H7 (cell line): ENCODE measurements around the gene FOXO3. TPM values are rescaled to one million over a fixed set of nuclear protein-coding genes. Genes with fewer than 3 reads are reported as not detected.

Experiments used
- DNase-seq: peaks from one replicate; pipeline ENCODE4 v3.0.0; 2012
- H3K27me3 ChIP-seq: 2 replicates; pipeline ENCODE4 v1.6.0; 2011; ENCODE audit warnings: mild to moderate bottlenecking, low read length; ENCODE audit not compliant: control insufficient read depth, insufficient read depth
- H3K36me3 ChIP-seq: replicated peaks from 2 replicates; pipeline ENCODE4 v1.5.1; 2011; ENCODE audit warnings: low read length; ENCODE audit not compliant: control insufficient read depth, insufficient read depth
- H3K4me3 ChIP-seq: 2 replicates; pipeline ENCODE4 v1.5.1; 2011; ENCODE audit warnings: low read depth, mild to moderate bottlenecking, control low read depth, low read length, moderate library complexity; ENCODE audit not compliant: insufficient read depth
- total RNA-seq: library from RNA; depleted of rRNA; stranded (reverse); fragments of >200 nt; shearing (Covaris generic); gene quantifications from 2 replicates; pipeline ENCODE4 v1.2.3, GENCODE V29; 2014

FOXO3 gene
- total RNA-seq, 1 experiment from 2014 or later = 10.9 TPM

DNA sequence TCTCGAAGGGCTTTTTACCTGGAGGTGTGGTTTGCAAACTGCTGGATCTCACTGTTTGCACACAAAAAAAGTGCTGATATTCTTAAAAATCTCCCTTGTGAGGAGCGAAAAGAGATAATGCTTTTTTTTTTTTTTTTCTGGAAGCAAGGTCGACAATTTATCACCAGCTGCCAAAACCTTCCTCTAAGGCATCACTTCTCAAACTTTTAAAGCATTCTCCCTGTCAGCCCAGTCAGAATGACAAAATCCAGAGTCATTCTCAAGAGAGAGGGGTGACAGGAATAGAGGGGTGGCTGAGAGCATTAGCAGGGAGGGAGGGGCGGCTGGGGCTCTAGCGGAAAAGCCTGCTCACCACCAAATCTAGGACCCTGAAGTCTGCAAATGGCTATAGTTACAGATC is 150.4 kb downstream of the FOXO3 start:
- Histone ChIP-seq H3K27me3 (no peaks in the 10 kb centered on the region; the same call in 1 of the 2 replicates), H3K4me3 (no peak overlapping the region), H3K36me3 (no peaks in the 10 kb centered on the region)
- no peak for DNase-seq

DNA sequence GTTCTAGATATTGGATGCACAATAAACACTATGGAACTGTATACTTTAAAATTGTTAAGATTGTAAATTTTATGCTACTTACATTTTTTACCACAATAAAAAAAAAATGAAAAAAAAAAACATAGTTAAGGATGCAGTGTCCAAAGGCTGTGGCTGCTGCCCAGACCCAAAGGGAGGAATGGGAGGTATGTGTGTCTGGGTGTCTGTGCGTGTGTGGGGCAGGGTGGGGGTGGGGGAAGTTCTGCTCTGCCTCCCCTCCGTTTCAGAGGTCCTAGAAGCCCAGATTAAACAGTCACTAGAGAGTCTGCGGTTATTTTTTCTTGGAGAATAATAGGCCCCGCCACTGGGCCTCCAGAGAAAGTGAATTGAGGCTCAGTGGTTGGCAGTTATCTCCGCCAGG is 151.1 kb downstream of the FOXO3 start:
- H3K4me3 ChIP-seq = no peak overlapping the region
- DNase-seq = no peak

DNA sequence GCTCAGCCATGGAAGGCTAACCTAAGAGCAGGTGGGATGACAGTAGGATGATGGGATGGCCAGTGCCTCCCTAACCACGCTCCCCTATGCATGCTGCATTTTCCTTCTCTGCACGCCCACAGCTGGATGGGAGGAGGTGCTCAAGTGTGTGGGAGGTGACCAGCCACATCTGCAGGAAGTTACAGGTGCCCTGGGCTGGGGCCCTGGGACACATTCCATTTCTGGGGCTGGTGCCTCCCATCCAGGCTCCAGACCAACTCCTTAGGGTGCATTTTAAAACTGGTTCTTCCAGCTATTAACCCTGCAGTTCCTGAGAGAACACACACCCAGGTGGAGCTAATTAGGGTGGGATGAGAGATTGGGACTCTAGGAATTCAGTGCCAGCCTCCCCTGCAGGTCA is 152.2 kb downstream of the FOXO3 start:
- Histone ChIP-seq H3K36me3 (no peaks in the 10 kb centered on the region), H3K27me3 (no peaks in the 10 kb centered on the region; the same call in 1 of the 2 replicates), H3K4me3 (no peak overlapping the region)
- DNase-seq = no peak

More for the DNA sequence above, 151.1 kb downstream of the FOXO3 start:
- Histone ChIP-seq H3K36me3 (no peaks in the 10 kb centered on the region), H3K27me3 (no peaks in the 10 kb centered on the region; the same call in 1 of the 2 replicates)

DNA sequence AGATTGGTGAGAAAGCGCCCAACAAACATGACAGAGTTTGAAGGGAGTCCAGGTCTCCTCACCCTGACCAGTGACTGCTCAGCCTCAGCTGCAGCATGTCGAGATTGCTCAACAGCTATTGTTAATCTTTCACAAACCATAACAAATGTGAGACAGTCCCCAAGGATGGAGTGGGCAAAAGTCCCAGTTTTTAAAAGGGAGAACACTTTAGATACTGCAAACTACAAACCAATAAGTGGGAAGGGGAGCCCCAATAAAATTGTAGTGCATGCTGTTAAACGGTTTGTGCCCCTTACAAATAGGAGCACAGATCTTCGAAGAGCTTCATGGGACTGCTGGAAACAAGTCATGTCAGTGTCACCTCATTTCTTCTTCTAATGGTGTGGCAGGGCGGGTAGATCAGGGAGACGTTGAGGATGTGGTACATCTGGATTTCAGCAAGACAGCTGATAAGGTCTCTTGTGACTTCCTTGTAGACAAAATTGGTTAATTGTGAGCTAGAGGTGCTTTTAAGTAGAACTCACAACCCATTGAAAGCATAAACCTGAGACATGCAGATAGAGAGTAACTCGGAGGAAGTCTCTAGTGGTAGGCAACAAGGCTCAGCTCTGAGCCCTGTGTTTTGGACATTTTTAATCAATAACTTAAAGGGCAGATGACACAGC is 153.5 kb downstream of the FOXO3 start:
- Histone ChIP-seq H3K36me3 (no peaks in the 10 kb centered on the region), H3K27me3 (no peaks in the 10 kb centered on the region; the same call in 1 of the 2 replicates), H3K4me3 (no peak overlapping the region)
- no peak for DNase-seq

DNA sequence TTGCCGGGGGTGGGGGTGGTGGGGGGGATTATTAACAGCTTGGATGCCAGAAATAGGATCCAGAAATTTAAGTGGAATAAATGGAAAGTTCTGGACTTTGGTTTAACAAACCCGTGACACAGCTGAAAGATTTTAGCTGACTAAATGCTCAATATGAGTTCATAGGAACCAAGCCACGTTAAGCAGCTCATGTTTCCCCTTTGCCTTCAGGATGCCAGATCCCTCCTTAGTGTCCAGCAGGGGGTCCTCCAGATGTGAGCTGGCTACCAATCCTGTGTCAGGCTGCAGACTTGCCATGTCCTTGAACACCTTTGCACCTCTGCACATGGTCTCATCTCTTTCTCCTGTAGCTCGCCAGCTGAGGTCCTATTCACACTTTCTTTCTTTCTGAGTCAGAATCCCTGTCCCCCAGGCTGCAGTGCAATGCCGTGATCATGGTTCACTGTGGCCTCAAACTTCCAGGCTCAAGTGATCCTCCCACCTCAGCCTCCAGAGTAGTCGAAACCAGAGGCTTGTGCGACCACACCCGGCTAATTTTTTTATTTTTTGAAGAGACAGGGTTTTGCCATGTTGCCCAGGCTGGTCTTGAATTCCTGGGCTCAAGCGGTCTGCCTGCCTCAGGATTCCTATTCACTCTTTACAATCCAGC is 154.2 kb downstream of the FOXO3 start:
- no peaks in the 10 kb centered on the region; the same call in 1 of the 2 replicates for H3K27me3 ChIP-seq
- H3K4me3 ChIP-seq = no peak overlapping the region
- no peaks in the 10 kb centered on the region for H3K36me3 ChIP-seq
- no peak for DNase-seq

DNA sequence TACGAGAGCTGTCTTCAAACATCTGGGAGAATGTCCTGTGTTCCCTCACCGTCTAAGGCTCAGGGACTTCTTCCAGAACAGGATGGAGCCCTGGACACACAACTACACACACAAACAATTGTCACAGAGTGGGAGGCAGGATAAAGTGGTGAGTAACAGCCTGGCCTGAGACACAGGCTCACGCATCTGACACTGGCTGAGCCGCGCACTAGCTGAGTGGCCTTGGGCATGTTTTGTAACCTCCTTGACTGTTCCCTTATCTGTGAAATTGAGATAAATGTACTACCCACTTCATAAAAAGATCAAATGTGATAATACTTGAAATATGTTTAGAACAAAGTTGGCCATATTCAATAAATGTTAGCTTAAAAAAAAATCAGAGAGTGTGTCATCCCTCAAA is 155.1 kb downstream of the FOXO3 start:
- H3K36me3 ChIP-seq = no peaks in the 10 kb centered on the region
- no peaks in the 10 kb centered on the region; the same call in 1 of the 2 replicates for H3K27me3 ChIP-seq
- no peak overlapping the region for H3K4me3 ChIP-seq
- no peak for DNase-seq

DNA sequence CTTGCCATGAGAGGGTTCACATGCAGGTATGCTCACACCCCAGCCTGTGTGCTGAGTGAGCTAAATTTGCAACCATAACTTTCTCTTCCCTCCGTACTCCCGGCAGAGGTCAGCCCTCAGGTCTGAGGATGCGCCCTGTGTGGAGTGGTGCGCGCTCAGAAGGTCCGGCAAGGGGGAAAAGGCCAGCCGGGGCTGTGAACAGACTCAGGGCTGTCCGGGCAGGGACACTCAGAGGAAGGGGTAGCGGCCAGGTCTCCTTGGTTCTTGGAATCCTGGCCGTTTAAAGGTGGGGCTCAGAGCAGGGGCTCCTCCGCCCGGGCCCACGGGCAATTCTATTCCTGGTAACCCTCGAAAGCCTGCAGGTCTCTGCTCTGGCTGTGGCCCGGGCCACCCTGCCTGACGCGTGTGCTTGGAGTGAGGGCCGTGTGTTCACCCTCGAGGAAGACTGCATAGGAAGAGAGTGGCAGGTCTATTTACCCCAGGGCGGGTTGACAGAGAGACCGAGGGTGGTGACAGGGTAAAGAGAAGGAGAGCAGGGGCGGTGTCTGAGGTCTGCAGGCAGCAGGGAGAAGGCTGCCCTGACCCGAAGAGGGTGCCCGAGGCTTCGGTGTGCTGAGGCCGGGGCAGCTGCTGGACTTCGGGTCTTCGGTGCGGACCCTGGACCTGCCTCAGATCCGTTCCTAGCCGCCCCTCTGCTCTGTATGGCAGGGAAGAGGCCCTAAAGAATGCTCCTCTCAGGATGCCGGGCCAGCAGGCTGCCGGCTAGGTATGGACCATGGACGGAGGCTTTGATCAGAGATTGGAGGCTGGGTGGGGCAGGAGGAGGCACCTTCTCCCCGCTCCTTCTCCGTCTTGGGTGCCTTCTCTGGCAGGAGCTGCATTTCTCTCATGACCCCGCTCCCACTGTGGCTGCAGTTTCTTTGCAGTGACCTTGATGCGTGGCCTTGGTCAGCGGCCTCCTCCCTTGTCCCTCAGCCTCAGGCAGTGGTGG is 156.4 kb downstream of the FOXO3 start:
- no peak overlapping the region for H3K4me3 ChIP-seq
- H3K36me3 ChIP-seq = no peaks in the 10 kb centered on the region
- H3K27me3 ChIP-seq = no peaks in the 10 kb centered on the region; the same call in 1 of the 2 replicates
- no peak for DNase-seq

DNA sequence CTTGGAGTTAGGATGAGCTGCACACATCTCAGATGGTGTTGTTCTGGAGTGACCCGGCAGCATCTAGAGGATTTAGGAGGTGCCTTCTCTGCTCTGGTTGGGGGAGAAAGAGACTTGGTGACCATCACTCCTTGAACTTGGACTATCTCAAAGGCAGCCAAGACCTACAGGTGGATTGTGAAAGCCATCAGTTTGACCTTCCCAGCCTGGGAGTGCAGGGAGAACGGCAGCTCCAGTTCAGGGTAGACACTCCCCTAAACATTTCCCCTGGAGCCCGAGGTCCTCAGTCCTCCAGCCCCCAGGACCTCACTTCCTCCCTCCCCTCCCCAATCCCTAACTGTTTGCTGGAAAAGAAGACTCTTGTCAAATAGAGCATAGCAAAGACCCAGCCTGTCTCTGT is 158.8 kb downstream of the FOXO3 start:
- no peak for DNase-seq
- H3K4me3 ChIP-seq = no peak overlapping the region
- H3K27me3 ChIP-seq = no peaks in the 10 kb centered on the region; the same call in 1 of the 2 replicates
- no peaks in the 10 kb centered on the region for H3K36me3 ChIP-seq

DNA sequence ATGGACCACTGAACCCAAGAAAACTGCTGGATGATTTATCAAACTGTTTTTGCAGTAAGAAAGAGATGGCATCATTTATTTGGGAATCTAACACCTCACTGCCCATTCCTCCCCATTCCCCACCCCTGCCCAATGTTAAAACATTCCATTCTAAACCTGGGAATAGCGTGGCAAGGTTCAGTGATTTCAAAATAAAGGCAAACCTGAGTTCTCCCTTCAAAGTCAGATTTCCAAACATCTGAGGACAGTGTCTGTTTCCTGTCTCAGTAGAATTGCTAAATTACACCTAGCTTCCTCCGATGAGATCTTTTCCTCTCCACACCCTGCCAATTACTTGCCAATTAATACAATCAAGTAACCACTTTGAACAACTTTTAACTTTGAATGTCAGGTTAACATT is 160.1 kb downstream of the FOXO3 start:
- DNase-seq = no peak

DNA sequence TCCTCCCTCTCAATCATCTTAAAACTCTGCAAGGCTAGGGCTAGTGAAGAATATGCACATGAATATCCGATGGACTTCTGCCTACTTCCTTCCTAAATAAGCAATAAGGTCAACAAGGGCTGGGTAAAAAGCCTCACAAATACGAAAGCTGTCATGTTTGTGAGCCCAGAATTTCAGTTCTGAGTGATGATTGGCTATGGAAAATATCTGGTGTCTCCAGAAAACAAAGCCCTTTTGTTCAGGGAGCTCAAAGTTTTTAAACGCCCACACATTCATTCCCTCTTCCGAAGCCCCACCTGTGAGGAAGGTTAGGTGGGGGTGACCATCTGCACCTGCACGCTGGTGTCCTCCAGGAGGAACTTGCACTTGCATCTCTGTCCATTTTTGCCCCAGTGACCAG is 160.6 kb downstream of the FOXO3 start:
- Histone ChIP-seq H3K36me3 (no peaks in the 10 kb centered on the region), H3K4me3 (no peak overlapping the region), H3K27me3 (no peaks in the 10 kb centered on the region)
- DNase-seq = no peak

More for the DNA sequence above, 160.1 kb downstream of the FOXO3 start:
- Histone ChIP-seq H3K36me3 (no peaks in the 10 kb centered on the region), H3K27me3 (no peaks in the 10 kb centered on the region; the same call in 1 of the 2 replicates), H3K4me3 (no peak overlapping the region)

DNA sequence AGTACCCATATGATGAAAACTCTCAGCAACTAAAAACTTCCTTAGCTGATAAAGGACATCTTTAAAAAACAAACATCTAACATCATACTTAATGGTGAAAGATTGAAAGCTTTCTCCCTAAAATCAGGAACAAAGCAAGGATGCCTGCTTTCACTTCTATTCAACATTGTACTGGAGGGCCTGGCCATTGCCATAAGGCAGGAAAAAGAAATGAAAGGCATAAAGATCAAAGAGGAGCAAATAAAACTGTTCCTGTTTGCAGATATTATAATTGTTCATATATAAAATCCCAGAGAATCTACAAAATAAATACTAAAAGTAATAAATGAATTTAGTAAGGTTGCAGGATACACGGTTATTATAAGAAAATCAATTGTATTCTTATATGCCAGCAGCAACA is 162.9 kb downstream of the FOXO3 start:
- Histone ChIP-seq H3K36me3 (no peaks in the 10 kb centered on the region), H3K4me3 (no peak overlapping the region), H3K27me3 (peaks cover 2% of the 10 kb centered on the region; the same call in 1 of the 2 replicates)
- no peak for DNase-seq

DNA sequence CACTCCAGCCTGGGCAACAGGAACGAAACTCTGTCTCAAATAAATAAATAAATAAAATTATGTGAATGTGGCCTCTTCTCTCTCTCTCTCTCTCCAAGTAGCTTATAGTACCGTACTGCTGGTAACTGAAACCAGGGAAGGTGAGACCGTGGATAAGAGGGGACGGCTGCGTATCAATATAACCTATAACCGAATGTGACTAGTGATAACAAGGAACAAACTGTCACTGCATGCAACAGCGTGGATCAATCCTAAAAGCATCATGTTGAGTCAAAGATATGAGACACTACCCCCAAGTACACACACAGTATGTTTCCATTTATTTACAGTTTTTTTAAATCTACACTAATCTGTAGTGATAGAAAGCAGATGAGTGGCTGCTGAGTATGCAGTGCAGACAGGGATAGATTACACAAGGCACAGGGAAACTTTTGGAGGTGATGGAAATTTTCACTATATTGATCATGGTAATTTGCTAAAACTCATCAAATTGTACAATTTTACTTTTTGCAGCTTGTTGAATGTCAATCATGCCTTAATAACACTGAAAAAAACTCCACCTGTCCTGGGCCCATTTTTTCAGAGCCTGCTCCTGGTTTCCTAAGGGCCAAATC is 166.1 kb downstream of the FOXO3 start:
- Histone ChIP-seq H3K36me3 (no peaks in the 10 kb centered on the region), H3K4me3 (no peak overlapping the region), H3K27me3 (peaks cover 9% of the 10 kb centered on the region; the same call in 1 of the 2 replicates)
- DNase-seq = no peak

DNA sequence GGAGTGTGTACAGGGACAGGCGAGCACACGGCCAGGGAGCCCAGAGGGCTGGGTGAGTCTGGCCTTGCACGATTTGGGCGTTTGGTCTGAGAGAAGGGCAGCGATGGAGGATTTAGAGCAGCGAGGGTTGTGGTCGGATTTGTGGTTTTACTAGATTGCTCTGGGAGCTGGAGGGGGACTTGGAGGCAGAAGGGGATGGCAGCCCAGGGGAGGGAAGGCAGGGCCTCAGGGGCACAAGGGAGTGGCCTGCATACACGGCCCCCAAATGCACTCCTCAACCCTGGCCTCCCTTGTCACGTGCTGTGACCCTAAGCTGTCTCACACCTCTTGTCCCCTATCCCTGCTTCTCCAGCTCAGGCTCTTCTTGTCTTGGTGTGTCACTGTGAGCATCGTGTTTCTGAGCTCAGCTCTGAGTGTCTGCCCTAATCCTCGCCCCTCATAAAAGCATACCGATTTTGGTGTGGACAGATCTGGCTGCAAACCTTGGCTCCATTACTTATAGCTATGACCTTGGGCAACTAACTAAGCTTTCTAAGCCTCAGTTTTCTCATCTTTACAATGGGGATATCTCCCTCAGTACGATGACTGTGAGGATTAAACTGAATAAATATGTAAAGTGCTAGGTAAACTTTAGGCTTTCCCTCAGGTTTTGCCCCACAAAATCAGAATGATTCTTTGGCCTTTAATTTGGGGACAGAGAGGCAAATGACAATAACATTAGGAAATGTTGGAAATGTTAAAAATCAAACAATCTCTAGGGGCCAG is 167.4 kb downstream of the FOXO3 start:
- no peak overlapping the region for H3K4me3 ChIP-seq
- DNase-seq = no peak
- H3K27me3 ChIP-seq = peaks cover 15% of the 10 kb centered on the region; the same call in 1 of the 2 replicates
- no peaks in the 10 kb centered on the region for H3K36me3 ChIP-seq
